Medulla oblongata (tissue), 1 donor: ENCODE data around the gene NUTM2B.
"Not testable (repeated sequence)": the region's sequence is repeated elsewhere in the genome, so short reads cannot be mapped to it uniquely, and the experiment has no call there.

Experiments used
- DNase-seq: peaks from one replicate; pipeline ENCODE4 v3.0.0-alpha.2; 2015; ENCODE audit errors: extremely low spot score

The NUTM2B gene

GRCh38 chr10:79702927-79703326 lies at the start of gene NUTM2B:
NUTM2B (plus strand) TSS chr10:79703227; CDS start chr10:79703610, 383 bp downstream.
- DNase-seq = not testable (repeated sequence)

DNA sequence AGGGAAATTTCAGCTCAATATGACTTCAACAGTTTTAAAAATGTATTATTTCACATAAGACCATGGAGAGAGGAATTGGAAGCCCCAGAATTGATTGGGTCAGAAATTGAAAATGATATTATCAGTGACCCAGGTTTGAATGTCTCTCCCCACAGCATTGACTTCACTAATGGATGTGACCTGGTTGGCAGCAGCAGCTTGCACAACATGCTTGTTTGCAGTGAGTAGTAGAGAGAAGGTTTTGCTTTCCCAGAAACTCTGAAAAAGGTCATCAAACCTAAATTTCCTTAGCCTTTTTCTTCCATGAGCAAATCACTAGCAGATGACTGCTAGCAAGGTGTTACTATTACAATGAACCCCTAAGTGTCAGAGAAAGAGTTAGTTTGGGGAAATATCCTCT lies 39.7 kb upstream of the NUTM2B start:
- DNase-seq = not testable (repeated sequence)

GRCh38 chr10:79664686-79665085 lies 38.3 kb upstream of the NUTM2B start:
- DNase-seq = not testable (repeated sequence)

- not testable (repeated sequence) for DNase-seq
These were observed 33.7 kb upstream of the NUTM2B start for GRCh38 chr10:79669248-79669788.

DNA sequence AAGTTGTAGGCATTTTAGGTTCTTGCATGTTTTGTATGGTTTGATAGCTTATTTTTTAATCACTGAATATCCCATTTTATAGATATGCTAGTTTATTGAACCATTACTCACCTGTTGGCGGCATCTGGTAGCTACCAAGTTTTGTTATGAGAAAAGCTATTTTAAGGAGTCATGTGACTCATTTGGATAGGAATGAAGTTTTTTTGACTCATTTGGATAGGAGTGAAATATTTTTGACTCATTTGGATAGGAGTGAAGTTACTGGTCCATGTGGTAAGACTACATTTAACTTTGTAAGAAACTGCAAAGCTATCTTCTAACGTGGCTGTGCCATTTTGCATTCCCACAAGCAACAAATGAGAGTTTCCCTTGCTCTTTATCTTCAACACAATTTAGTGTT lies 28.1 kb upstream of the NUTM2B start:
- DNase-seq = not testable (repeated sequence)

DNA sequence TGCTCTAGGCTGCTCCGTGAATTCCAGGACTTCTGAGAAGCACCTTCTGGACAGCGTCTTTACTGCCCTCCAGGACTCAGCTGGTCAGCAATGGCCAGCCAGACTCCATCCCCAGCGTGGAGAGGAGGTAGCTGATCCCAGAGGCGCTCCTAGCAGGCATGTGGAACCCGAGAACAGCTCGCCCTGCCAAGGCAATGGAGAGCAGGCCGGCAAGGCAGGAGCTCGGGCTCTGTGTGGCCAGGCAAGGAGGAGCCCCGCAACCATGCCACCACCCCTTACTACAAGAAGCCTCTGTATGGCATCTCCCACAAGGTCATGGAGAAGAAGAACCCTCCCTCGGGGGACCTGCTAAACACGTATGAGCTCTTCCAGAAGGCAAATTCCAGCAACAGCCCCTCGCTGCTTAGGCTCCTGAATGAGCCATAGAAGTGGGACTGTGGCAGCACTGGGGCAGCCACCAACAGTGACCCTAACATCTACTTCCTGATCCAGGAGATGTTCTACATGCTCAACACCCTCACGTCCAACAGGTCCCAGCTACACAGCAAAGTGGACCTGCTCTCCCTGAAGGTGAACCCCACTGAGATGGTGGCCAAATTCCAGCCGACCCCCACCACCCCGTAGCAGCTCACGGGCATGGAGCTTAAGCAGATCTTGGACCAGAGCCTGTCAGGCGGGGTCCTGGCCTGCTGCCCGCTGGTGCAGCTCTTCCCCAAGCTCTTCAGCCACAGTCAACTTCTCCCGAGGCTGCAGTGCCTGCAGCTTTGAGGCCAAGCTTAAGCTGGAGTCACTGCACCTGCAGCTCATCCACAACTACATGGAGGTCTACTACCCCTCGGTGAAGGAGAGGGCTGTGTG lies 19.8 kb upstream of the NUTM2B start:
- not testable (repeated sequence) for DNase-seq

DNA sequence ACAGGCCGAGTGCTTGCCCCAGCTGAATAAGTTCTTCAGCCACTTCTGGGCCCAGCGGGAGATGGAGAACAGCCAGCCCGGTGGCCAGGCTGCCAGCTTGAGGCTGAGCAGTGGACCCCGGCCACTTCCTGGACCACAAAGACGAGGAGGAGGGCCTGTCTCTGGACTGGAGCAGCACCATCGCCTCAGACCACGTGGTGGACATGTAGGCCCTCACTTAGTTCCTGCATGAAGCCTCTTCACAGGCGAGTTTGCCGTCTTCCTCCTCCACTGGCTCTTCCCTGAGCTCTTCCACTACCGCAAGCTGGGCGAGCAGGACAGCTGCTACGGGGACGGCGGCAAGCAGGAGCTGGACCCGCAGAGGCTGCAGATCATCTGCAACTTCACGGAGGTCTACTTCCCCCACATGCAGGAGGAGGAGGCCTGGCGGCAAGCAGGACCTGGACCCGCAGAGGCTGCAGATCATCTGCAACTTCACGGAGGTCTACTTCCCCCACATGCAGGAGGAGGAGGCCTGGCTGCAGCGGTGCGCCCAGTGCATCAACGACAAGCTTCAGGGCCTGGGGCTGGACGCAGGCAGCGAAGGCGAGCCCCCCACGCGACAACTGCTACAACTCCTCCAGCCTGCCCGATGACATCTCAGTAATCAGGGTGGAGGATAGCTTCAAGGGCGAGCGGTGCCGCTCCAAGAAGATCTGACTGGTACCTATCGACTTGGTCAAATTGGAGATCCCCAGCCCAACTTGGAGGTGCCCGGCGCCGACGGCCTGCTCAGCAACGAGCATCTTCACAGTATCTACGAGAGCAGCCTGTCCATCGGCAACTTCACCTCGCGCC lies 18.9 kb upstream of the NUTM2B start:
- not testable (repeated sequence) for DNase-seq

DNA sequence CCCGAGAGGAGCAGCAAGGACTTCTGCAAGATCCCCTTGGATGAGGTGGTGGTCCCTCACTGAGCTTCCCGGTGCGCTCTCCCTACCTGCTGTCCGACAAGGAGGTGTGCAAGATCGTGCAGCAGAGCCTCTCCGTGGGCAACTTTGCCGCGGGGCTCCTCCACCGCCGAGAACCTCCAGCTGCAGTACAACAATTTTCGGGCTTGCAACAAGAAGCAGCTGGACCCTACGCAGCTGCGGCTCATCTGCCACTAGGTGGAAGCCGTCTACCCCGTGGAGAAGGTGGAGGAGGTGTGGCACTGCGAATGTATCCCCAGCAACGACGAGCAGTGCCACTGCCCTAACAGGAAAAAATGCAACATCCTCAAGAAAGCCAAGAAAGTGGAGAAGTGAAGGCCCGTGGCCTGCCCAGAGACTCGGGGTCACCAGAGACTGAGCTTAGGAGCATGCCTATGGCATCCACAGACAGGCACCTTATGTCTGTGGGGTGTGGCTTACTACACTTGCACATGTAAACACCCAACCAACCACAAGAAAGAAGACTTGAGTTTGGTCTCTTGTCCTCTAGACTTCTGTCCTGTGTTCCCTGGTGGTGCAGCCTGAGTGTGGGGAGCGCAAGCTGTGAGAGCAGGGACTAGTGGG lies 17.9 kb upstream of the NUTM2B start:
- DNase-seq = not testable (repeated sequence)

DNA sequence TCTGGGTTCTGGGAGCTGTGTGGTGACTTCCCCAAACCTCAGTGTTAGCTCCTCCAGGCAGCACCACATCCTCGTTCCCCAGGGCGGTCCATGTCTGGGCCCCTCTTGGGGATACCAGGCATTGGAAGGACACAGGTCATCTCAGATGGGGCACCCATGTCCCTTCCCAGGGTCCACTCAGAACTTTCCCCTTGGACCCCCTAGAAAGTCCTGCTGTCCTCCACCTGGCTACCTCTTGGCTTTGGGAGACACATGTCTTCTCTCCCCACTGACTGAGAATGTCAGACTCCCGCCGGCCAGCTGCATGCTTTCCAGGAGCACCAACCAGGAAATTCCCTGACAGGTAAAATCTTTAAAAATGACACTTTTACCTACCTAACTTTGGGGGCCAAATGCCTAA lies 16.4 kb upstream of the NUTM2B start:
- not testable (repeated sequence) for DNase-seq

- DNase-seq = not testable (repeated sequence)
These were observed 15.4 kb upstream of the NUTM2B start for GRCh38 chr10:79687406-79688150.

- not testable (repeated sequence) for DNase-seq
These were observed 14.2 kb upstream of the NUTM2B start for GRCh38 chr10:79688798-79689197.

DNA sequence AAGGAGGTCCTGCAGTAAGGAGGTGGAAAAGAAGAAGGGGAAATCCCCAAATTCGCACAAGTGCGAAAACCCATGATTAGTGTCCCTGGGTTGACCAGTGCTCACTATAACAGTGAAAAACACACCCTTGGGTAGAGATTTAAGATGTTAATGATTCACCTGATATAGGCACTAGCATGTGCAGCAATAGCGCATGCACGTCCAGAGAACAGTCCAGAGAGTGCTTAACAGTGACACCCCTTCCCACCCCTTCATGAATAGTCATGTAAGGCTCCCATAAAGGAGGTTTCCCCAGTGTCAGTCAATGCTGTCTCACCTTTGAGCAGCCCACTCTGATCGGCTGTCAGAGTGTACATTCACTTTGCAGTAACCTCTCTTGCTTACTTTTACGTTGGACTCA lies 6.4 kb upstream of the NUTM2B start:
- not testable (repeated sequence) for DNase-seq

GRCh38 chr10:79697141-79697540 lies 5.9 kb upstream of the NUTM2B start:
- not testable (repeated sequence) for DNase-seq

GRCh38 chr10:79700381-79700944 lies 2.6 kb upstream of the NUTM2B start:
- not testable (repeated sequence) for DNase-seq

DNA sequence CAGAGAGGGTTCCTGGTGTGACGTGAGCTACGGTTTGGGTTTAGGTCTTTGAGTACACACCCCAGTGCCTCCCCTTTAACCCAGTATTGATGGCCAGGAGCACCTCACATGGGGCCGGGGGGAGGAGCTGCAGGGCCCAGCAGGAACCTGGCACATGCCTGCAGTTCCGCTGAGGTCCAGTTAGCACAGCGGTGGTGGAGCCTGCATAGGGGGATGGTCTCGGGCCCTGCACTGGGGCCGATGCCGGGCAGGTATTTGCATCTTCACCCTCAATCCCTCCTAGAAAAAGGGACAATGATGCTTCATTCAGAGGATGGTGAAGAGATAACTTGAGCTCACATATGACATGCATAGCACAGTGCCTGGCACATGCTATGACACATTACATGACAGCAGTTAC lies 4.0 kb downstream of the NUTM2B start:
- DNase-seq = not testable (repeated sequence)

DNA sequence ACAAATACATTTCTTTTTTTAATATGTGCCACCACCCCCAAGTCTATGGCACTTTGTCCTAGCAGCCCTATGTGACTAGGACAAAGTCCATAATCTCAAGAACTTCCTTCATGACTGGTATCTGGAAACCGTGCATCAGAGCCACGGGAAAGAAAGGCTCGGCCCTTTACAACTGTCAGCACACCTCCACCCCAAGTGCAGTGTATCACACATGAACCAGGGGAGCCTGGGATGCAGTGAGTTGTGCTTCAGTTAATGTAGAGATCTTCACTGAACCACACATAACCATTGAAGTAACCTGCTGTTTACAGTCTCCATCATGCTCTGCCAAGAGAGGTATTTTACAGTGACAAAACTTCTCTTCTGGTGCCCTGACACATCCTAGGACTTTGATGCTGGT lies 11.9 kb downstream of the NUTM2B start:
- DNase-seq = not testable (repeated sequence)

DNA sequence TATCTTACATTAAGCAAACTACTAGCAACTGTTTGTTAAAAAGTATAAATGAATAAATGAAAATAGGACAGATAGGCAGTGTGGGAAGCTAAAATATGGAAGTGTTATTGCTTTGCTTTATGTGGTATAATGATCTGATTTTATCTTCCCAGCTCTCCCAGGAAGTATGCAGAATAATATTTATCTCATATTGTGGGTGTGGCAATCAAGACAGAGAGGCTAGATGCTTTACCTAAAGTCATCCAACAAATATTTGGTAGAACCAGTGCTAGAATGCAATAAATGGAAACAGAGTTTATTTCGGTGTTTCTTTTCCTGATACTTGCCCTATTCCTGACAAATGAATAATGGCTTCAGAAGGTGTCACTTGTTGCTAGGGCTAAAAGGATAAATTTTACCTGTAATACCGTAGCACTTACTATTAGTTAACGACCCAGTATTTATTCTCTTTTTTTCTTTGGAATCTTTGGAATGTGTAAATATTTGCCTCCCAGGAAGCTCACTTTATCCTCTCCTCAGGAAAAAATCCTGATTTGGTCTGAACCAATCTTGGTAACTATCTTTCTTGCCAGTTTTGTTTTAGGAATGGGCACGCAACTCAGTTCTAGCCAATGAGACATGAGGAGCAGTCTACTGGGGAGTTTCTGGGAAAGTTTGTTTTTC lies 14.0 kb downstream of the NUTM2B start:
- DNase-seq = not testable (repeated sequence)

GRCh38 chr10:79720000-79720399 lies 17.0 kb downstream of the NUTM2B start:
- not testable (repeated sequence) for DNase-seq

DNA sequence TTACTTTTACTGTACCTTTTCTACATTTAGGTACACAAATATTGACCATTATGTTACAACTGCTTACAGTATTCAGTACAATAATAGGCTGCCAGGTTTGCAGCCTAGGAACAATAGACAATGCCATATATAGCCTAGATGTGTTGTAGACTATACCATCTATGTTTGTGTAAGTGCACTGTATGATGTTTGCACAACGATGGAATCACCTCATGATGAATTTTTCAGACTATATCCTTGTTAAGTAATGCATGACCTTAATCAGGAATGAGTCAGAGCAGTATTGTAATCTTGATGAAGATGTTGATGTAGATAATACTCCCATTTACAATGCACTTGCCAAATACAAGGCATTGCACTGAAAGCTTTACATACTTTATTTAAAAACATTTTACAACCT lies 23.6 kb downstream of the NUTM2B start:
- not testable (repeated sequence) for DNase-seq

- DNase-seq = not testable (repeated sequence)
These were observed 41.8 kb downstream of the NUTM2B start for GRCh38 chr10:79744844-79745243.
